ENCODE data around the gene MPO.

Gene MPO

GRCh38 chr17:58319173-58320162 lies 38.7 kb upstream of the MPO start:
- DNase-seq (ENCODE audit: low spot score) = no peak

GRCh38 chr17:58318627-58319172 lies 38.0 kb upstream of the MPO start:
- DNase-seq (ENCODE audit: low spot score) = no peak

GRCh38 chr17:58318065-58318481 lies 37.3 kb upstream of the MPO start:
- DNase-seq (ENCODE audit: low spot score) = no peak

- DNase-seq (ENCODE audit: low spot score) = peak; percentile 84
Measured at GRCh38 chr17:58317421-58318064, 36.8 kb upstream of the MPO start.

GRCh38 chr17:58316260-58316960 lies 35.7 kb upstream of the MPO start:
- no peak for DNase-seq (ENCODE audit: low spot score)

GRCh38 chr17:58315750-58316149 lies 35.0 kb upstream of the MPO start:
- DNase-seq (ENCODE audit: low spot score) = no peak

- DNase-seq (ENCODE audit: low spot score) = no peak
Measured at GRCh38 chr17:58315281-58315711, 34.6 kb upstream of the MPO start.

GRCh38 chr17:58314706-58315015 lies 33.9 kb upstream of the MPO start:
- DNase-seq (ENCODE audit: low spot score) = no peak

GRCh38 chr17:58313815-58314705 lies 33.3 kb upstream of the MPO start:
- no peak for DNase-seq (ENCODE audit: low spot score)

GRCh38 chr17:58312829-58313228 lies 32.1 kb upstream of the MPO start:
- no peak for DNase-seq (ENCODE audit: low spot score)

- DNase-seq (ENCODE audit: low spot score) = no peak
Measured at GRCh38 chr17:58312021-58312630, 31.4 kb upstream of the MPO start.

GRCh38 chr17:58311429-58311894 lies 30.7 kb upstream of the MPO start:
- DNase-seq (ENCODE audit: low spot score) = no peak

GRCh38 chr17:58310511-58311428 lies 30.0 kb upstream of the MPO start:
- DNase-seq (ENCODE audit: low spot score) = no peak

GRCh38 chr17:58309918-58310259 lies 29.2 kb upstream of the MPO start:
- no peak for DNase-seq (ENCODE audit: low spot score)

- DNase-seq (ENCODE audit: low spot score) = no peak
Measured at GRCh38 chr17:58308985-58309917, 28.5 kb upstream of the MPO start.

GRCh38 chr17:58308173-58308984 lies 27.6 kb upstream of the MPO start:
- DNase-seq (ENCODE audit: low spot score) = no peak

- DNase-seq (ENCODE audit: low spot score) = no peak
Measured at GRCh38 chr17:58307468-58308172, 26.9 kb upstream of the MPO start.
